ENCODE data around the gene PLBD2.

Gene PLBD2

GRCh38 chr12:113371808-113372207 lies 13.4 kb downstream of the PLBD2 start:
- DNase-seq = no peak

GRCh38 chr12:113372371-113372770 lies 14.0 kb downstream of the PLBD2 start:
- DNase-seq = no peak

DNA sequence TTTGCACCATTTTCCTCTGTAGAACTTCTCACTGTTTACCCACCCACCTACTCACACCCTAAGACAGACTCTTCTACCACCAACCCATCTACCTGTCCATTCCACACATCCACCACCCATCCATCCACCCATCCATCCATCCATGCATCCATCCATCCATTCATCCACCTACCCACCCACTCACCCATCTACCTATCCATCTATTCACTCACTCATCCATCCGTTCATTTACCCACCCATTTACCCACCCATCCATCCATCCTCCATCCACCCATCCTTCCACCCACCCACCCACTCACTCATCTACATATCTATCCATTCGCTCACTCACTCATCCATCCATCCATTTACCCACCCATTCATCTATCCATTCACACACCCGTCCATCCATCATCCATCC lies 15.1 kb downstream of the PLBD2 start:
- DNase-seq = no peak

DNA sequence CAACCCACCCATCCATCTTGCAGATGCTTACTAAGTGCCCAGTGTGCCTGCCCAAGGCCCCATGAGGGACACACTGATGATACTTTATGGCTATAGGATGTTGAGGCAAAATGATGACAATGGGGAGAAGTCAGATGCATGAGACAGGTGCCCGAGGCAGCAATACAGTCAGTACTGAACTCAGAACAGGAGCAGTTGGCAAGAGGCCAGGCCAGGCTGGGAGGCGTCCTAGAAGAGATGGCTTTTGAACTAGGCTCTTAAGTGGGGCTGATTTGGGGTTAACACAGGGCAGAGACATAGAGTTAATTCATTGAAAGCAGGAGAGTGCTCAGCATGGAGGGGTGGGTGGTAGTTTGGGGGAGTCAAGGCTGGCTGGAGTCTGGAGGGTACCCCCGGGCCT lies 15.6 kb downstream of the PLBD2 start:
- DNase-seq = no peak

DNA sequence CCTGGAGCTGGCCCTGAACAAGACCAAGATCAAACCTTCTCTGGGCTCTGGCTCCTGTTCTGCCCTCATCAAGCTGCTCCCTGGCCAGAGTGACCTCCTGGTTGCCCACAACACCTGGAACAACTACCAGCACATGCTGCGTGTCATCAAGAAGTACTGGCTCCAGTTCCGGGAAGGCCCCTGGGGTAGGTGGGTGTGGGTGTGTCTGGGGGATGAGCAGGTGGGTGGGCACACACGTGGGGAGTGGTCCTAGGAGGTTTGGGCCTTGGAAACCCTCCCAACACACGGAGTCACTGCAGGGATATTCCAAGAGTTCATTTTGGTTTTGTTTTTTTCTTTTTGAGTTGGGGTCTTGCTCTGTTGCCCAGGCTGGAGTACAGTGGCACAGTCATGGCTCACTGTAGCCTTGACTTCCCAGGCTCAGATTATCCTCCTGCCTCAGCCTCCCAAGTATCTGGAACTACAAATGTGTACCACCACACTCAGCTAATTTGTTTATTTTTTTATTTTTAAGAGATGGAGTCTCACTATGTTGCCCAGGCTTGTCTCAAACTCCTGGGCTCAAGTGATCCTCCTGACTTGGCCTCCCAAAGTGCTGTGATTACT lies 16.5 kb downstream of the PLBD2 start:
- no peak for DNase-seq

- DNase-seq = no peak
Measured at GRCh38 chr12:113378291-113378690, 19.9 kb downstream of the PLBD2 start.

- no peak for DNase-seq
Measured at GRCh38 chr12:113381220-113381619, 22.8 kb downstream of the PLBD2 start.

DNA sequence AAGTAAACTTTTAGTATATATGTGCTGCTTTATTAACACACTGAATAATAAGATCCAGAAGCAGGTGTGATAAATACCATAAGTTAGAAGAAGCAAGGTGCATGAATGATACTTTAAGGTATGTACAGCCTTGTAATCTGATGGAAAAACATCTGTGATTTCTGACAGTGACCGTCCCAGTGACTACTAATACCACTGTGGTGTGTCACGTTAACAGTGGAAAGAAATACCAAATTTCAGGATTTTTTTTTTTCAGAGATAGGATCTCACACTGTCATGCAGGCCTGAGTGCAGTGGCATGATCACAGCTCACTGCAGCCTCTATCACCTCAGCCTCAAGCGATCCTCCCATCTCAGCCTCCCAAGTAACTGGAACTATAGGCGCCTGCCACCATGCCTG lies 23.8 kb downstream of the PLBD2 start:
- DNase-seq = no peak

DNA sequence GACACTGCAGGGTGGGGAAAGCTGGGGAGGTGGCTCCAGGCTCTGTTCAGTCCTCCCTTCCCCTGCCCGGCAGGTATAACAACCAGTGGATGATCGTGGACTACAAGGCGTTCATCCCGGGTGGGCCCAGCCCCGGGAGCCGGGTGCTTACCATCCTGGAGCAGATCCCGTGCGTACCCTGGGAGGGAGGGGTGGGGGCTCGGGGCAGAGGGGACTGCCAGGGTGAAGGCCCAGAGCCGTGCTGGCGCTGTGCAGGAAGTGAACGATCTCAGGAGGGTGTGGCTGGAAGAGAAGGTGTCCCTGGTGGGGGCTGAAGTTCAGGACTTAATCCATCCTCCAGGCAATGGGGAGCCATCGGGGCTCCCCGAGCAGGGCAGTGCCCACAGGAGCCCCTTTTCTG lies 26.4 kb downstream of the PLBD2 start:
- no peak for DNase-seq

DNA sequence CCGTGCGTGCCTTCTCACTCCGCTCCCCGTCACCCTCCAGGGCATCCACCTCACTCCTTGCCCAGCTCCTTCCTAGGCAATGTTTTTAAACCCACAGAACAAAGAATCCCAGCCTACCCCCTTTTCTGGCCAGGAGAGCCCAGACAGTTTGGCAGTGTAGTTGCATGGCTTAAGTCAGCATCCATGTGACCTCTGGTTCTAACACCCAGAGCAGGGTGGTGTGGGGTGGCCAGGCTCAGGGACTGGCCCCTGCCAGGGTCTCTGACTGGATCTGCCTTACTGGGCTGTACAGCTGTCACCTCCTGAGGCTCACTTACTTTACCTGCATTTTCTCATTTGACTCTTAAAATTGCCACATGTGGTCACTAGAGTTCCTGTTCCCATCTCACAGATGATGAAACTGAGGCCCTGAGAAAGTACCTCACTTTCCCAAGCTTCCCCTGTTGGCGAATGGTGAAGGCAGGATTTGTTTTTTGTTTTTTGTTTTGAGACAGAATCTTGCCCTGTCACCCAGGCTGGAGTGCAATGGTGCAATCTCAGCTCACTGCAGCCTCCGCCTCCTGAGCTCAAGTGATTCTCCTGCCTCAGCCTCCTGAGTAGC lies 27.0 kb downstream of the PLBD2 start:
- no peak for DNase-seq

DNA sequence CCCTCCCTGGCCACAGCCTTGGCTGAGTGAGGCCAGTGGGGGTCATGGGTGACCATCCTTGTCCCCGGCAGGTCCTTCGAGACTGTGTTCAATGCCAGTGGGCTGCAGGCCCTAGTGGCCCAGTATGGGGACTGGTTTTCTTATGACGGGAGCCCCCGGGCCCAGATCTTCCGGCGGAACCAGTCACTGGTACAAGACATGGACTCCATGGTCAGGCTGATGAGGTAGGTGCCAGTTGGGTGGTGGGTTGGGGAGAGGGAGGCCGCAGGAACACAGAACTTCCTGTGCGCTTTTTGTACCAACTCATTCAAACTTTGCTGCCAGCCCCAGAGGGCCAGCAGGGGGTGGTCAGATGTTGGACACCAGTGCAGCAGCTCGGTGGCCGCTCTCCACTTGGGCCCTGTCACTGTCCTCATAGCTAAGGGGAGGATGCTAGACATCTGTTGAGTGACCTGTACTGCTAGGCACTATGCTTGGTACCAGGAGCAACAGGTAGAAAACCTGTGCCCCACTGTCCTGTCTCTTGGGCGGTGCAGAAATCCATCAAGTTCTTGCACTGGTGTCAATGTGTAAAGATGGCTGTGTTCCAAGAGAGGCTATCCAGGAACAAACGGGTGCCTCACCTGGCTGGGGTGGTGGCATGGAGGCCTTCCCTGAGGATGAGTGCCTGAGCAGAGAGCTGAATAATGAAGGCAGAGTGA lies 28.6 kb downstream of the PLBD2 start:
- no peak for DNase-seq

DNA sequence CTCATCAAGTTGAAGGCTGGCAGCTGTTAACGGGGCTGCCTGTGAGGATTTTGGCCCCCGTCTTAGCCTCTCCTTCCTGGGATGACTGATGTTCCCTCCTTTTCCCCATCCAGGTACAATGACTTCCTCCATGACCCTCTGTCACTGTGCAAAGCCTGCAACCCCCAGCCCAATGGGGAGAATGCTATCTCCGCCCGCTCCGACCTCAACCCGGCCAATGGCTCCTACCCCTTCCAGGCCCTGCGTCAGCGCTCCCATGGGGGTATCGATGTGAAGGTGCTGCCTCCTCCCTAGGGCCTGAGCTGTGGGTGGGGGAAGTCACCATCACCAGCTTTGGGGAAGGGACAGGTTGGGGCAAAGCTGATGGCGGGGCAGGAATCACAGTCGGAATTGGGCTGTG lies 29.2 kb downstream of the PLBD2 start:
- no peak for DNase-seq

GRCh38 chr12:113388351-113388750 lies 30.0 kb downstream of the PLBD2 start:
- DNase-seq = no peak

DNA sequence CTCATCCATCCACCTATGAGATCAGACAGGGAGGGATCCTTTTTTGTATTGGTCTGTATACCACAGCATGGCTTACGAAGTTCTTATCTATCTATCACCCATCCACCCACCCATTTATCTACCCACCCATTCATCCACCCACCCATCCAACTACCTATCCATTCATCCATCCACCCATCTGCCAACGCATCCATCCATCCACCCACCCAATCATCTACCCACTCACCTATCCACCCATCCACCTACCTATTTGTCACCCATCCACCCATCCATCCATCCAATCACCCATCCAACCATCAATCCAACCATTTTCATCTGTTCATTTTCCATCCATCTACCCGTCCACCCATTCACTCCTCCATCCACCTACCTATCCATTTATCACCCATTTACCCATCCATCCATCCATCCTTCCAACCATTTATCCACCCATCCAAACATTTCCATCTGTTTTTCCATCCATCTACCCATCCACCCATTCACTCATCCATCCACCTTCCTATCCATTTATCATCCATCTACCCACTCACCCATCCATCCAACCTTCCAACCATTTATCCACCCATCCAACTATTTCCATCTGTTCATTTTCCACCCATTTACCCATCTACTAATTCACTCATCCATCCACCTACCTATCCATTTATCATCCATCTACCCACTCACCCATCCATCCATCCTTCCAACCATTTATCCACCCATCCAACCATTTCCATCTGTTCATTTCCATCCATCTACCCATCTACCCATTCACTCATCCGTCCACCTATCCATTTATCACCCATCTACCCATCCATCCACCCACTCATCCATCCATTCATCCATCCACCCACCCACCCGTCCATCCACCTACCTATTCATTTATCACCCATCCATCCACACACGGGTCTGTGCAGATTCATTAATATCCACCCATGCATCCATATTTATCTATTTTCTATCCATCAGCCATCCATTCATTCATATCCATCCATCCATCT lies 32.0 kb downstream of the PLBD2 start:
- DNase-seq = no peak

DNA sequence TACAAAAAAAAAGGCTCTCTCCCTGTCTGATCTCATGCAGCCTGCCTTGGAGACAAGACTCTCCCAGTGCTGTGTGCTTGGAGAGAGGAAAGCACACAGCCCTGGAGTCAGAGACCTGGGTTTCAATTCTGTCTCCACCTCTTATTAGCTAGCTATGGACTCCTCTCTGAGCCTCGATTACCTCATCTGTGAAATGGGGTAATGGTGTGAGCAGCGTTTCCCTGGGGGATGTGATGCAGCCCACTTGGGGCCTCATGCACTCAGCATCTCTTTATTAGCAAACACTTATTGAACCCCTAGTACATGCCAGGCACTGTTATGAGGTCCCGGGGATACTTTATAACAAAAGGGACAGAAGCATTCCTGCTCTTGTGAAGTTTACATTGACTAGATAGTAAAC lies 32.8 kb downstream of the PLBD2 start:
- DNase-seq = no peak

DNA sequence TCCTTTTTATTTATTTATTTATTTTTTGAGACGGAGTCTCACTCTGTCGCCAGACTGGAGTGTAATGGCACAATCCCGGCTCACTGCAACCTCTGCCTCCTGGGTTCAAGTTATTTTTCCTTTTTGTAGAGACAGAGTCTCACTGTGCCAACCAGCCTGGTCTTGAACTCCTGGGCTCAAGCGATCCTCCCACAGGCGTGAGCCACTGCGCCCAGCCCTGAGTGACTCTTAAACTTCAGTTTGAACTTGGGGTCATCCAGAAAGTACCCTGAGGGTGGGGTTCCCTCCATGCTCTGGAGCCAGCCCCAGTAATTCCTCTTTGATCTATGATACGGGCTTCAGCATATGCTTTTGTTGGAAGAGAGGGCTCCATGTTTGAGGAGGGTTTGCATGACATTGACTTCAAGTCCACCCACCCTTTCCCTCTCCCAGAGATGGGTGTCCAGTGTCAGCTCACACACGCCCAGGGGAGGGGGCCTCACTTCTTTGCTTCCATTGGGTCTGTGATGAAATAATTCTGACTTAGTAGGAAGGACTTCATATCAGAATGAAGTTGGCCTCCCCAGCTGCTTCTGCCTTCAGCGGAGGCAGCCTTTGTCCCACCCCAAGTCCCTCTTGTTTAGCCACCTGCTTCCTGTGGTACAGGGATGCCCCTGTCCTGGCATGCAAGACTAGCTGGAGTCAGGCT lies 33.4 kb downstream of the PLBD2 start:
- DNase-seq = no peak

- no peak for DNase-seq
Measured at GRCh38 chr12:113392520-113392919, 34.1 kb downstream of the PLBD2 start.

GRCh38 chr12:113392988-113393579 lies 34.7 kb downstream of the PLBD2 start:
- no peak for DNase-seq

DNA sequence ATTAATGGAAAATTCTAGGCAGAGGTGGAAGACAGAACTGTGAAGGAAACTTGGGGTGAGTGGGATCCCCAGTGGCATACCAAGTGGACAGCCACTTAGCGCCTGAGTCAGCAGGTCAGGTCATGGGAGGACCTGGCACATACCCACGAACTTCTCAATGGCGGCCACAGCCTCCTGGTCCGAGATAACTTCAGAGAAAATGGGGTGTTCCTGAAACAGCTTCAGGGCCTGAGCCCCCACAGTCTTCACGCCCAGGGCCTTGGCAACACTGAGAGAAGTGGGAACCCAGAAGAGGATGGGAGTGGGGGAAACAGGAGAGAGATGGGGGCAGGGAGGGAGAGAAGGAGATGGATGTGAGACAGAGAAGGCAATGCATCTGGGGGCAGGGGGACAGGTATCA lies 35.4 kb downstream of the PLBD2 start:
- DNase-seq = no peak

- no peak for DNase-seq
Measured at GRCh38 chr12:113395119-113395518, 36.7 kb downstream of the PLBD2 start.

DNA sequence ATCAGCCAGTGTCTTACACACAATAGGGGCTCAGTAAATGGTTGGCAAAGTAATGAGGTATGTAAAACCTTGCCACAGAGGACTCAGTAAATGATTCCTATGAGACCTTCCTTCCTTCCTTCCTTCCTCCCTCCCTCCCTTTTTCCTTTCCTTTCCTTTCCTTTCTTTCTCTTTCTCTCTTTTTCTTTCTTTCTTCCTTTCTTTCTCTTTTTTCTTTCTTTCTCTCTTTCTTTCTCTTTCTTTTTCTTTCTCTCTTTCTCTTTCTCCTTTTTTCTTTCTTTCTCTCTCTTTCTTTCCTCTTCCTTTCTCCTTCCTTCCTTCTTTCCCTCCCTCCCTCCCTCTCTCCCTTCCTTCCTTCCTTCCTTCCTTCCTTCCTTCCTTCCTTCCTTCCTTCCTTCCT lies 37.8 kb downstream of the PLBD2 start:
- no peak for DNase-seq

- no peak for DNase-seq
Measured at GRCh38 chr12:113396828-113397496, 38.6 kb downstream of the PLBD2 start.

Data from SHP77 (cell line).